Tibial nerve (tissue), 4 donors: Measurements from ENCODE around the gene ECT2. TPM values are rescaled to one million over a fixed set of nuclear protein-coding genes. Genes with fewer than 3 reads are reported as not detected.

ENCODE experiments used
- DNase-seq, 2 donors: peaks; one replicate each; pipeline ENCODE4 v3.0.0-alpha.2; 2019; ENCODE audit warnings: low spot score in 2 of 2
- H3K27ac ChIP-seq, 4 donors: fragments of 200-600 bp; sonication (generic) in 3 of 4; one replicate each; pipeline ENCODE4 v1.5.1; 2017 to 2019; ENCODE audit warnings: mild to moderate bottlenecking in 1 of 4
- H3K27me3 ChIP-seq, 2 donors: fragments of 200-600 bp; sonication (generic) in 1 of 2; one replicate each; pipeline versions ENCODE4 v1.5.1 to v1.6.0; 2017 to 2019
- H3K36me3 ChIP-seq, 3 donors: fragments of 200-600 bp; sonication (generic); one replicate each; pipeline ENCODE4 v1.5.1; 2018 to 2019
- H3K4me1 ChIP-seq, 4 donors: fragments of 200-600 bp; sonication (generic) in 3 of 4; one replicate each; pipeline ENCODE4 v1.5.1; 2017 to 2019
- H3K4me3 ChIP-seq, 4 donors: fragments of 200-600 bp; sonication (generic) in 3 of 4; one replicate each; pipeline ENCODE4 v1.5.1; 2017 to 2019; ENCODE audit warnings: mild to moderate bottlenecking in 1 of 4, moderate library complexity in 1 of 4
- H3K9me3 ChIP-seq, 4 donors: fragments of 200-600 bp; sonication (generic) in 3 of 4; one replicate each; pipeline ENCODE4 v1.5.1; 2017 to 2019
- EP300 ChIP-seq, 2 donors: sonication (generic); formaldehyde crosslinking; IDR thresholded peaks; one replicate each; pipeline ENCODE4 v1.6.1; 2017; ENCODE audit warnings: antibody characterized with exemption in 2 of 2, mild to moderate bottlenecking in 1 of 2
- POLR2A ChIP-seq, 2 donors: fragments of 450-650 bp; IDR thresholded peaks; one replicate each; pipeline ENCODE4 v1.6.1; 2017; ENCODE audit warnings: antibody characterized with exemption in 2 of 2, mild to moderate bottlenecking in 2 of 2, moderate library complexity in 2 of 2
- WGBS, 2 donors: methylation state at CpG; one replicate each; pipeline ENCODE4 v1.1.5; 2018; 5-methylcytosine and 5-hydroxymethylcytosine counted together
- total RNA-seq, 4 donors: library from RNA; depleted of rRNA; stranded (reverse); fragments of >200 nt; gene quantifications; one replicate each; pipeline ENCODE4 v1.1.0, GENCODE V29; 2016
- TF ChIP-seq, protein P1 (sequence below), 5 experiments: fragments of 200-600 bp in 3 of 5; fragments of 450-650 bp in 2 of 5; sonication (generic) in 3 of 5; IDR thresholded peaks; one replicate each; pipeline ENCODE4 v1.5.1; 2016 to 2019; ENCODE audit warnings: antibody characterized with exemption in 5 of 5, mild to moderate bottlenecking in 3 of 5, moderate library complexity in 2 of 5

ECT2 gene
- total RNA-seq, 4 donors from 2014 or later = 3.1 to 9.0 (median 7.0) TPM

DNA sequence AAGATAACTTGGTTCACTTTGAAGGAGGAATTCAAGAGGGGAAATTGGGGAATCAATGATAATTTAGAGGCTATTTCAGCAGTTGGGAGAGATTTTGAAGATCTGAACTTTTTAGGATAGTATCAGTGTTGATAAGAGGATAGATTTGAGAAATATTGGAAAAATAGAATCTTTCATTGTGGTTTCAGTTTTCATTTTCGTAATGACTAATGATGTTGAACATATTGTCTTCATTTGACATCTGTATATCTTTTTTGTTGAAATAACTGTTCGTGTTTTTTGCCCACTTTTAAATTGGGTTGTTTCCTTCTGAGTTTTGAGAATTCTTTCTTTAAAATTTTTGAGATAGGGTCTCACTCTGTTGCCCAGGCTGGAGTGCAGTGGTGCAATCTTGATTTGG lies 21.1 kb downstream of the ECT2 start:
- TF ChIP-seq POLR2A (IDR thresholded peaks at IDR 0.05) (no peak), EP300 (IDR thresholded peaks at IDR 0.05) (no peak)
- TF ChIP-seq, protein P1, sequence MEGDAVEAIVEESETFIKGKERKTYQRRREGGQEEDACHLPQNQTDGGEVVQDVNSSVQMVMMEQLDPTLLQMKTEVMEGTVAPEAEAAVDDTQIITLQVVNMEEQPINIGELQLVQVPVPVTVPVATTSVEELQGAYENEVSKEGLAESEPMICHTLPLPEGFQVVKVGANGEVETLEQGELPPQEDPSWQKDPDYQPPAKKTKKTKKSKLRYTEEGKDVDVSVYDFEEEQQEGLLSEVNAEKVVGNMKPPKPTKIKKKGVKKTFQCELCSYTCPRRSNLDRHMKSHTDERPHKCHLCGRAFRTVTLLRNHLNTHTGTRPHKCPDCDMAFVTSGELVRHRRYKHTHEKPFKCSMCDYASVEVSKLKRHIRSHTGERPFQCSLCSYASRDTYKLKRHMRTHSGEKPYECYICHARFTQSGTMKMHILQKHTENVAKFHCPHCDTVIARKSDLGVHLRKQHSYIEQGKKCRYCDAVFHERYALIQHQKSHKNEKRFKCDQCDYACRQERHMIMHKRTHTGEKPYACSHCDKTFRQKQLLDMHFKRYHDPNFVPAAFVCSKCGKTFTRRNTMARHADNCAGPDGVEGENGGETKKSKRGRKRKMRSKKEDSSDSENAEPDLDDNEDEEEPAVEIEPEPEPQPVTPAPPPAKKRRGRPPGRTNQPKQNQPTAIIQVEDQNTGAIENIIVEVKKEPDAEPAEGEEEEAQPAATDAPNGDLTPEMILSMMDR (IDR thresholded peaks at IDR 0.05) = no peak
- no peak for DNase-seq
- Histone ChIP-seq H3K27ac (no peak overlapping the region), H3K9me3 (no peaks in the 10 kb centered on the region), H3K4me3 (no peak overlapping the region), H3K36me3 (peaks cover 0 to 40% (median 0%) of the 10 kb centered on the region in 3 donors), H3K27me3 (no peaks in the 10 kb centered on the region), H3K4me1 (no peaks in the 10 kb centered on the region)
- 95 to 96% methylated on average over 2 of the region's 2 CpGs for WGBS, 2 donors

DNA sequence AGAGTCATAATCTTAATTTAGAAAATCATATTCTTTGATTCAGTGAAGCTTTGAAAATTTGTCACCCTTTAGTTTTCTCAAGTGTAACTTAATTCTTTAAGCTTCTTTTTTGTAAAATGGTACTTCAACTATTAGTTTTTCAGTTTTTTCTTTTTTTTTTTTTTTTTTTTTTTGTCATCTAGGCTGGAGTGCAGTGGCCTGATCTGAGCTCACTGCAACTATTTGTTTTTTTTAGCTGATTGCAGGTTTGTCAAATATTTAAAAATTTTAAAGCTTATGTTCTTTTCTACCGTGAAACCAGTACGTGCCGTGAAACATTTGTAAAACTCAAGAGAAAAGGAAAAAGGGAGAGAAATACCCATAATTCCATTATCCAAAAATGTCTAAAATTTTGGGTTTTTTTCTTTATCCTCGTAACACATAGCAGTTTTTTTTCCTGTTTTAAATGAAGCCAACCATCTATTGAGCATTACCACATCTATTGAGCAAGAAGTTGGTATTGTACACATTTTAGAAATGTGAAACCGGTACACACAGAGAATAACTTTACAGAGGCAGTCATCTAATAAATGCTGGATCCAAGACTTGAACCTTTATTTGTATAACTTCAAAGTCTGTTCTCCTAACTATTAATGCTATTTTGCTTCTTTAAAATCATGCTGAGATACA lies 25.7 kb downstream of the ECT2 start:
- Histone ChIP-seq H3K27me3 (no peaks in the 10 kb centered on the region), H3K27ac (no peak overlapping the region), H3K9me3 (no peaks in the 10 kb centered on the region), H3K4me1 (no peaks in the 10 kb centered on the region), H3K36me3 (peaks cover 0 to 29% (median 0%) of the 10 kb centered on the region in 3 donors), H3K4me3 (no peak overlapping the region)
- WGBS, 2 donors = 92 to 94% methylated on average over 5 of the region's 5 CpGs
- DNase-seq = no peak
- TF ChIP-seq, protein P1 (IDR thresholded peaks at IDR 0.05) = no peak
- TF ChIP-seq EP300 (IDR thresholded peaks at IDR 0.05) (no peak), POLR2A (IDR thresholded peaks at IDR 0.05) (no peak)

DNA sequence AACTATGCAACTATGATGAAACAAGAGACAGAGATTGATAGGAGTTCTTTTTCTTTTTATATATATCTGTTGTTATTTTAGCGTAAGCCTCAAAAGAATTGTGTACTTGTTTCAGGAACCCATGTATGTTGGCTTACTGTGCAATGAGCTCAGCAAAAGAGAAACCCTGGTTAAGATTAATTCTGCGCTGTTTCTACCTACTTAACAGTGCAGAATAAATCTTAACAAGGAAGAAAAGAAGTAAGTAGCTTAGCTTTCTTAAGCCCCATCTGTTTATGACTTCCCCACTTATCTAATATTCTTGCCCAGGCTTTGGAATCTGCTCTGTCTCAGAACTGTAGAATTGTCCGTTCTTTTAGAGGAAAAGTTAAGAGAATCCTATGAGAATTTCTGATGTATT lies 27.4 kb downstream of the ECT2 start:
- WGBS, 2 donors = 95% methylated on average over 3 of the region's 3 CpGs
- Histone ChIP-seq H3K4me3 (no peak overlapping the region), H3K9me3 (no peaks in the 10 kb centered on the region), H3K4me1 (no peaks in the 10 kb centered on the region), H3K27ac (no peak overlapping the region), H3K36me3 (peaks cover 0 to 26% (median 0%) of the 10 kb centered on the region in 3 donors), H3K27me3 (no peaks in the 10 kb centered on the region)
- no peak for DNase-seq
- TF ChIP-seq EP300 (IDR thresholded peaks at IDR 0.05) = no peak

DNA sequence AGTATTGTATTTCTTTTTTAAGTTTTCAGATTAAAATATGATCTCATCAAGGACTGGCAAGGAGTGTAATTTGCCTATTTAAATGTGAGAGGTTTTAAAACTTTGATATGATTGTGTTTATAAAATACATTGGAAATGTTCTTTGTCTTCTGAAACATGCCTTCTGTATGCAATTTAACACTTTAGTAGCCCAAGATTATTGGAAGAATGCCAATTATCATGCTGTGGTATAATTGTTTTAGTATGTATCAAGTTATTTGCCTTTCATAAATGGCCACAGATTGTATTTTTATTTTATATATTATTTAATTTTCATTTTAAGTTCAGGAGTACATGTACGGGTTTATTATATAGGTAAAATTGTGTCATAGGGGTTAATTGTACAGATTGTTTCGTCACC lies 31.7 kb downstream of the ECT2 start:
- Histone ChIP-seq H3K27ac (no peak overlapping the region), H3K27me3 (no peaks in the 10 kb centered on the region), H3K4me3 (no peak overlapping the region), H3K36me3 (peaks cover 0 to 5% (median 0%) of the 10 kb centered on the region in 3 donors), H3K4me1 (no peaks in the 10 kb centered on the region), H3K9me3 (no peaks in the 10 kb centered on the region)
- DNase-seq = no peak
- 94 to 100% methylated on average over 2 of the region's 2 CpGs for WGBS, 2 donors
- TF ChIP-seq POLR2A (IDR thresholded peaks at IDR 0.05) (no peak), EP300 (IDR thresholded peaks at IDR 0.05) (no peak)
- TF ChIP-seq, protein P1 (IDR thresholded peaks at IDR 0.05) = no peak

DNA sequence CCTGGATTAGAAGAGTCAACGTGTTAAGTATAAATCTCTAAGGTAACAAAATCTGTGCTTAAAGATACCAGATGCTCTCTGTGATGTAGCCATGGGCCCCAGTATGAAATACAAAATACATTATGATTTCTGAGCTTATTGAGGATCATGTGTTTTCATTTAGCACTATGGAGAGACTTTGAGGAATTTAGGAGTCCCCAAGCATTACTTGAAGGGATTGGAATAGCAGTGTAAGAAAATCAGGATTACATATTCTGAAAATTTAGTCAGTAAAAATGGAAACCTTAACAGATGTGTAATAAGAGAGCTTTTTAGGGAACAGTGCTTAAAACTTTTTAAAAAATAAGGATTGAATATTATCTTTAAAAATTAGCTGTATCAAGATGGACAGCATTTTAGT lies 35.5 kb downstream of the ECT2 start:
- Histone ChIP-seq H3K4me1 (no peaks in the 10 kb centered on the region), H3K9me3 (no peaks in the 10 kb centered on the region), H3K27me3 (no peaks in the 10 kb centered on the region), H3K4me3 (no peak overlapping the region), H3K36me3 (peaks cover 0 to 17% (median 0%) of the 10 kb centered on the region in 3 donors), H3K27ac (no peak overlapping the region)
- WGBS, 2 donors = 89 to 100% methylated on average over 1 of the region's 1 CpG
- no peak for DNase-seq
- no peak for TF ChIP-seq POLR2A (IDR thresholded peaks at IDR 0.05)
- TF ChIP-seq, protein P1 (IDR thresholded peaks at IDR 0.05) = no peak
- no peak for TF ChIP-seq EP300 (IDR thresholded peaks at IDR 0.05)
